Activated T-helper 1 cell treated with Interleukin-2 at 50 U/mL for 16 hours (primary cell): ENCODE data around the gene SHLD2.
"Not testable (repeated sequence)": the region's sequence is repeated elsewhere in the genome, so short reads cannot be mapped to it uniquely, and the experiment has no call there.

Experiments
- DNase-seq: peaks from one replicate; pipeline ENCODE4 v3.0.0-alpha.2; 2020; ENCODE audit warnings: low read depth

The SHLD2 gene, protein sequence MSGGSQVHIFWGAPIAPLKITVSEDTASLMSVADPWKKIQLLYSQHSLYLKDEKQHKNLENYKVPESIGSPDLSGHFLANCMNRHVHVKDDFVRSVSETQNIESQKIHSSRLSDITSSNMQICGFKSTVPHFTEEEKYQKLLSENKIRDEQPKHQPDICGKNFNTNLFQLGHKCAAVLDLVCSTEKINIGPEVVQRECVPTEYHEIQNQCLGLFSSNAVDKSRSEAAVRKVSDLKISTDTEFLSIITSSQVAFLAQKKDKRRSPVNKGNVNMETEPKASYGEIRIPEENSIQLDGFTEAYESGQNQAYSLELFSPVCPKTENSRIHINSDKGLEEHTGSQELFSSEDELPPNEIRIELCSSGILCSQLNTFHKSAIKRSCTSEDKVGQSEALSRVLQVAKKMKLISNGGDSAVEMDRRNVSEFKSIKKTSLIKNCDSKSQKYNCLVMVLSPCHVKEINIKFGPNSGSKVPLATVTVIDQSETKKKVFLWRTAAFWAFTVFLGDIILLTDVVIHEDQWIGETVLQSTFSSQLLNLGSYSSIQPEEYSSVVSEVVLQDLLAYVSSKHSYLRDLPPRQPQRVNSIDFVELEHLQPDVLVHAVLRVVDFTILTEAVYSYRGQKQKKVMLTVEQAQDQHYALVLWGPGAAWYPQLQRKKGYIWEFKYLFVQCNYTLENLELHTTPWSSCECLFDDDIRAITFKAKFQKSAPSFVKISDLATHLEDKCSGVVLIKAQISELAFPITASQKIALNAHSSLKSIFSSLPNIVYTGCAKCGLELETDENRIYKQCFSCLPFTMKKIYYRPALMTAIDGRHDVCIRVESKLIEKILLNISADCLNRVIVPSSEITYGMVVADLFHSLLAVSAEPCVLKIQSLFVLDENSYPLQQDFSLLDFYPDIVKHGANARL

GRCh38 chr10:87094373-87095235 lies at the start of gene SHLD2, which contains the start of gene GLUD1:
TSS of gene SHLD2 (plus strand) at chr10:87095206. CDS start at chr10:87151355, 56,149 bp downstream.
TSS of gene GLUD1 (minus strand) at chr10:87094843. CDS start at chr10:87094769, 74 bp downstream.
- peak; percentile 85 for DNase-seq

DNA sequence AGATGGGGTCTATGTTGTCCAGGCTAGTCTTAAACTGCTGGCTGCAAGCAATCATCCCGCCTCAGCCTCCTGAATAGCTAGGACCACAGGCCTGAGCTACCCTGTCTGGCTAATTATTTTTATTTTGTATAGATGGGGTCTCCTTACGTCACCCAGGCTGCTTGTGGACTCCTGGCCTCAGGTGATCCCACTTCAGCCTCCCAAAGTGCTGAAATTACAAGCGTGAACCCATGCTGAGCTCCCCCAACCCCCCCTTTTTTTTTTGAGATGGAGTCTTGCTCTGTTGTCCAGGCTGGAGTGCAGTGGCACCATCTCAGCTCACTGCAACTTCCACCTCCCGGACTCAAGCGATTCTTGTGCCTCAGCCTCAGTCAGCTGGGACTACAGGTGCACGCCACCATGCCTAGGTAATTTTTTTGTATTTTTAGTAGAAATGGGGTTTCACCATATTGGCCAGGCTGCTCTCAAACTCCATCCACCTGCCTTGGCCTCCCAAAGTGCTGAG lies 49.5 kb upstream of the SHLD2 start:
- DNase-seq = no peak

GRCh38 chr10:87053111-87053510 lies 41.9 kb upstream of the SHLD2 start:
- no peak for DNase-seq

DNA sequence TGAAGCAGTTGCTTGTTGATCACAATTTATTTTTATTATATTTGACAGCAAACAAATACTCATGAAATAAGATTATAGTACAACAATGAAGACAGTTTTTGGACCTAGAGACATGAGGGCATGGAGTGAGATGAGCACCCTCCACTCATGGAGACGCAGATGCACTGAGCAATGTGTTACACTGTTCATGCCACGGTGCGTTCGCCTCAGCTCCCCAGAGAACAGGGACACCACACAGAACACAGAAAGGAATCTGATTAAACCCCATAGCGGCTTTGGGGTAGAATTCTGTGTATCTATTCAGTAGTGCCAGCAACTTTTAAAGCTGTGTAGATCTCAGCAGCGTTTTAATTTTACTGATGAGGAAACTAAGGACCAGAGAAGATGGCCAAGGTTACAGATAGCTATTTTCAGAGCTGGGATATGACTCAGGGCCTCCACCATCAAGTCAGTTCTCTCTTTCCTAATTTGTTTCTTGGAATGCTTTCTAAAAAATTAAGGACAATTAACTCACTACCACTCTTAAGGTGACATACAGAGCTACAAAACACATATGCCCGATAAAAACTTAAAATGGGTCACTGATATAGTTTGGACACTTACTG lies 41.3 kb upstream of the SHLD2 start:
- DNase-seq = no peak

DNA sequence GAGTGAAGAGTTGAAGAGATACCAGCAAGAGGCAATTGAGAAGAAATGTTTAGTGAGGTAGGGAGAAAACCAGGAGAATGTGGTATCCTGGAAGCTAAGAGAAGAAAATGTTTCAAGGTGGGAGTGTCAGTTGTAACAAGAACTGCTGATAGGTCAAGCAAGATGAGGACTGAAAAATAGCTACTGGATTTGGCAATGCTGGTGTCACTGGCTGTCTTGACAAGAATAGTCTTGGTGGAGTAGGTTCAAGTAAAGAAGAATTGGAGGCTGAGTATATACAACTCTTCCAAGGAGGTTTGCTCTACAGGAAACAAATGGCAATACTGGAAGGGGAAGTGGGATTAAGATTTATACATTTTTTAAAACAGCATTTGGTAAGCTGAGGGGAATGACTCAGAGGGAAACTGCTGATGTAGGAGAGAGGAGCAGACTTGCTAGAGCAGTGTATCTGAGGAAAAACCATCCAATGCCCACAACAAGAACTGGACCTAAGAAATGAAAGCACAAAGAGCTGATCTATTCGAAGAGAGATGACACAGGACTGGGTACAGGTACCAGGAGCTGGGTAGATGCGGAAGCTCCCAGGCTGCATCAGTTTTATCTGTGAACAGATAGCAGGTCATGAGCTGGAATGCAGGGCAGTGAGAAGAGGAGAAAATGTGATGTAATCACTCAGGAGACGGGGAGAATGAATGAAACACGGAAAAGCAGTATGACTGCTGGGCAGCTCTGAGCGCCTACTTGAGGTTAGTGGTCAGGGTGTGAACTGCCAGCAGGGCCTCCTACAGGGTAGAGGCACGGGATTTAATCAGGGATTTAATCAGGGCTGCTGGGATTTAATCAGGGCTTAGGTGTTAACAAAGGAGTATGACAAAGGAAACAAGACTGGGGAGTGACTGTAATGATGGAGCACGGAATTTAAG lies 40.4 kb upstream of the SHLD2 start:
- DNase-seq = no peak

DNA sequence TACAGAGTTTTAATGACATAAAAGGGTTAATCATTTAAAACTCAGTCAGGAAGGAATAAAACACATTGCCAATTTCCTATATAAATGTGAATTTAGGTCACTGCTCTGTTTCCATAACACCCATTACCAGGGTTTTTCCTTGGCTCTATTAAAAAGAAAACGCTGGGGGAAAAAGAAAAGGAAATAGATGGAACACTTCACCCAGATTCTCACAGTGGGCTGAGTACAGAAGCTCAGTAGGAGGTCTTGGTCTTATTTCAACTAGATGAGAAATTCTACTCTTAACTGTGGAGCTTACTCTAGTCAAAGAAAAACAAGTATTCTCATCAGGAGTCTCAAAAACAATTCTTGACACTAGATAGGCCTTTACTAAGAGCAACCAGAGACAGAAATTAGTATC lies 36.8 kb upstream of the SHLD2 start:
- no peak for DNase-seq

DNA sequence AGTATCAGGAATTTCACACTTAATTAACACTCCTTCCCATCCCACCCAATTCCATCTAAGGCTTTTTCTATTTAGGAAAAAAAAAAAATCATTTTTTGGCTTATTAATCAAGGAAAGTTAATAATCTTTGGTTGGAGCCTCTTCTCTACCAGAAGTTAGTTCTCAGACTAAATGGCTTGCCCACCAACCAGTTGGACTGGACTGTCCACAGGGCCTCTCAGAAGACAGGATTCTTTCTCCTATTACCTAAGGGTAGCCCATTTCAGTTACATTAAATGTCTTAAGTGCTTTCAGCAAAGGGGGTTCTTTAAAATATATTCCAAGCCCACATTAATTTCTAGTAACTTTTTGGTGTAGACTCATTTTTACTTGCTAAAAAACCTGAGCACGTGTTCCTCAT lies 35.6 kb upstream of the SHLD2 start:
- no peak for DNase-seq

GRCh38 chr10:87060280-87060928 lies 34.6 kb upstream of the SHLD2 start:
- no peak for DNase-seq

DNA sequence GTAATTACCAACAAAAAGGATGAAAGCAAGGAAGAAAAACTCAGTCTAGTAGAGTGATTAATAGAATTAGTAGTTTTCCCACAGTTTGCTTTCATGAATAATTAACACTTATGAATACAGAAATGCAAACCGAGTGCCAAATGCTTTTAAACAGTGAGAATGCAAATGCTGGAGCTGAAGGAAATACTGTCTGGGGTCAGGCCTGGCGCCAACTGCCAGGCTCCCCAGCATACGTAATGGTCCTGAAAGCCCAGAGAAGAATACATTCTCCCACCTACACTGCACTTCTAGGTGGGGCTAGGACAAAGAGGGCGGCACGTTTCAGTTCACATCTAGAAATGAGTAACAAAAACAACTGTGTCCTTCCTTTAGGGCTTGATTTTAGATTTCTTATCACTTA lies 30.4 kb upstream of the SHLD2 start:
- no peak for DNase-seq

- DNase-seq = no peak
Observed at GRCh38 chr10:87066178-87066577, 28.8 kb upstream of the SHLD2 start.

DNA sequence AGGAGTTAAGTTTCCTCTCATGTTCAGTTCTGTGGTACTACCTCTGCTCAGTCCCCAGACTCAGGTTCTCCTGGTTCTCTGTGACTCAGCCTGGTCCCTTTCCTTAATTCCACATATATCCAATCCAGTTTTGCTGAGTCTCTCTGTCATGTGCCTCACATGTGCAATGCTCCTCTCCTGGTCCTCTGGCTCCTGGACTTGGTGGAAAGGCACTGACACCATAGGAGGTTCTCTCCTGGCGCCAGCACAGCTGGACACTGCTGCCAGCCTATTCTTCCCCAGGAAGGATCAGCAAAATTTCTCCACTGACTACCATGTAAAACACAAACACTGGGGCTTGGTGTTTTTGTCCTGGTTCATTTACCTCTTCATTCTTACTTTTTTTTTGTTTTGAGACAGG lies 28.1 kb upstream of the SHLD2 start:
- no peak for DNase-seq

DNA sequence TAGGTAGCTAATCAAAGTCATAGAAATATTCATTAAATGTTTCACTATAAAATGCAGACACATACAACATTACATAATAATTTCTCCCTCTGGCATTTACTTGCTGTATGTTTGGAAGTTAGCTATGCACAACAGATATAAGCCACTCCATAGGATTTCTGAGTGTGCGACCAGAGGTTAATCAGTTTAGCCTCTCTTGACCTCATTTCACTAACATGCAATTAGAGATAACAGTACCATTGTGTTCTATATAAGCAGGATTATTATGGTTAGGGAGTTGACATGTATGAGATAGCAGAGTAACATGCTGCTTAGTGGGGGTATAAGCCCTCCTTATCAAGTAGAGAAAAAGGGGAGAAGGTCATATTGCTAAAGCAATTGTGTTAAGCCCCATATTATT lies 26.7 kb upstream of the SHLD2 start:
- DNase-seq = no peak

DNA sequence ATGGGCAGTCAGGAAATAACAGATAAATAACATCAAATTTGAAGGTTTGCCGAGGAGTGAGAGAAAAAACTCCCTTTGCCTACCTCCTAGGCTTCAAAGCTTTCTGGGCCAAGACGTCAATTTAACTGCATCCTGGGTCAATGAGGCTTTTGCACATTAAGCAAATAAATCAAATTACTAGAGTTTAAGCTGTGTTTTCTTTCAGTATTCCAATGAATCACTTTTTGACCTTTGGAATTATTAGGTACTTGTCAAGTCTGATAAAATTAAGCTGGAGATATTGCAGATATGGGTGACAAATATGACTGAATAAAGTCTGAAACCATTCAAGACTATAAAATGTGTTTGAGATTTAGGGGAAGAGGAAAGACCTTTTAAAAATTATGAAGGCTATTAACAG lies 22.6 kb upstream of the SHLD2 start:
- no peak for DNase-seq

- not testable (repeated sequence) for DNase-seq
Observed at GRCh38 chr10:87076421-87076820, 18.6 kb upstream of the SHLD2 start.

DNA sequence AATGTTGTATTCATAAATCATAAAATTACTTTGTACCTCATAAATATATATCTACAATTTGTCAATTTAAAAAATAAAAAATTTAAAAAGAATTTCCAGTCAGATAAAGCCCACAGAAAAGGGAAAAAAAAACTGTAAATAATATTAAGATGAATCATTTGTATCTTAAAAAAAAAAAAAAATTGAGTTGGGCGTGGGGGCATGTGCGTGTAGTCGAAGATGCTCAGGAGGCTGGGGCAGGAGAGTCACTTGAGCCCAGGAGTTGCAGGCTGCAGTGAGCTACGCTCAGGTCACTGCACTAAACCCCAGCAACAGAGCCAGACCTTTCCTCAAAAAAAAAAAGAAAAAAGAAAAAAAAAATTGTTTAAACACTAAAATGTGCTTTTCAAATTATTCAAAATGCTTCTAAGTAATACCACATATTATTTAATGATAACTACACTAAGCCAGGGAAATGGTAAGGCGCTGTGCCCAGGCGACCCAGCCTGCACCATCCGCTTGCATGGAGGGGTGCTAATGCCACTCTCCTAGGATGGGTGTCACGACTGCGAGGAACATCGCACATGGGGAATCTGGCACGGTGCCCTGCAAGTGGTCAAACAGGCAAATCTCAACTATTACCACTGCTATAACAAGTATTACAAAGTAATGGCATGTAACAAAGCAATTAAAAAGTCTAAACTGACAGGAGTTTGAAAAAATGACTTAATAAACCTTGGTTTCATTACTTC lies 15.7 kb upstream of the SHLD2 start:
- DNase-seq = no peak

- not testable (repeated sequence) for DNase-seq
Observed at GRCh38 chr10:87080621-87081020, 14.4 kb upstream of the SHLD2 start.

DNA sequence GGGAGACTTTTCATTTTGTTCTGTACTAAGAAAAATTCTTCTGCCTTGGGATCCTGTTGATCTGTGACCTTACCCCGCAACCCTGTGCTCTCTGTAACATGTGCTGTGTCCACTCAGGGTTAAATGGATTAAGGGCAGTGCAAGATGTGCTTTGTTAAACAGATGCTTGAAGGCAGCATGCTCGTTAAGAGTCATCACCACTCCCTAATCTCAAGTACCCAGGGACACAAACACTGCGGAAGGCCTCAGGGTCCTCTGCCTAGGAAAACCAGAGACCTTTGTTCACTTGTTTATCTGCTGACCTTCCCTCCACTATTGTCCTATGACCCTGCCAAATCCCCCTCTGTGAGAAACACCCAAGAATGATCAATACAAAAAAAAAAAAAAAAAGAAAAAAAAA lies 13.4 kb upstream of the SHLD2 start:
- DNase-seq = not testable (repeated sequence)

DNA sequence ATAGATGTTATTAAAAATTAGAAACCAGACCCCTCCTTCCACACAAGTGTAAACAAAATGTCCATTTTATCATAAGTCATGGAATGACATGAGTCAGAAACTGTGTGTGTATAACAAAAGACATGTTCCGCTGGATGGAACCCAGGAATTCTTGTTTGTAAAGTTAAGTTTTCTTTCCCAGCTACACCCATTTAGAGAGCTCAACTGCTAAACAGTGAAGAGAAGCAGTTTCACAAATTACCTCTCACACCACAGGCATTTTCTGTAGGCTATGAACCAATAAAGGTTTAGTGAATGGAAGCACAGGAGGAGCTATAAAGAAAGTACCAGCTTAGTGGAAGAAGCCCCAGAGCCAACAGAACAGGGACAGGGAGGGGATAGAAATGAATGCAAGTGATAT lies 12.8 kb upstream of the SHLD2 start:
- not testable (repeated sequence) for DNase-seq
